OCI-LY7 (cell line): Measurements from ENCODE around the gene FOS. TPM values are rescaled to one million over a fixed set of nuclear protein-coding genes. Genes with fewer than 3 reads are reported as not detected.
"Not testable (repeated sequence)": the region's sequence is repeated elsewhere in the genome, so short reads cannot be mapped to it uniquely, and the experiment has no call there.

Experiments used
- BruUV-seq: library from RNA; stranded (reverse); fragments of 400-500 nt; replicated peaks from 2 replicates; lab custom pipeline; 2021; lab: Mats Ljungman, UMichigan
- CTCF ChIA-PET: fragments of 300-600 bp; sonication (Branson Sonifier 250); formaldehyde crosslinking; loops from one replicate; lab custom pipeline; 2022; ENCODE audit warnings: antibody characterized with exemption; ENCODE audit not compliant: unreplicated experiment; lab: Charles Lee
- POLR2A ChIA-PET: fragments of 300-600 bp; sonication (Branson Sonifier 250); formaldehyde crosslinking; loops from one replicate; lab custom pipeline; 2022; ENCODE audit warnings: antibody characterized with exemption; lab: Charles Lee
- DNase-seq: peaks from one replicate; pipeline ENCODE4 v3.0.0-alpha.2; 2015; ENCODE audit warnings: low spot score
- H2AFZ ChIP-seq: fragments of 200-600 bp; sonication (generic), shearing (Covaris generic); 2 replicates; pipeline ENCODE4 v1.6.1; 2014; ENCODE audit warnings: mild to moderate bottlenecking, antibody characterized with exemption, low read length, moderate library complexity
- H3K27ac ChIP-seq: fragments of 200-600 bp; sonication (generic); 2 replicates; pipeline ENCODE4 v1.5.1; 2014; ENCODE audit warnings: mixed run types, low read depth, mild to moderate bottlenecking, moderate library complexity, low read length, inconsistent platforms; ENCODE audit not compliant: poor library complexity, severe bottlenecking
- H3K36me3 ChIP-seq: fragments of 200-600 bp; sonication (generic); 2 replicates; pipeline ENCODE4 v1.6.1; 2014; ENCODE audit warnings: mild to moderate bottlenecking, antibody characterized with exemption, low read length, moderate library complexity, mixed read lengths; ENCODE audit not compliant: insufficient read depth
- H3K4me1 ChIP-seq: fragments of 200-600 bp; sonication (generic); 2 replicates; pipeline ENCODE4 v1.5.1; 2014; ENCODE audit warnings: mild to moderate bottlenecking, low read length; ENCODE audit not compliant: insufficient read depth, poor library complexity, severe bottlenecking
- H3K4me2 ChIP-seq: fragments of 200-600 bp; sonication (generic); 2 replicates; pipeline ENCODE4 v1.6.1; 2014; ENCODE audit warnings: mild to moderate bottlenecking, low read length
- H3K4me3 ChIP-seq: fragments of 200-600 bp; sonication (generic); 2 replicates; pipeline ENCODE4 v1.5.1; 2014; ENCODE audit warnings: mild to moderate bottlenecking, low read depth, low read length; ENCODE audit not compliant: poor library complexity, severe bottlenecking
- H3K79me2 ChIP-seq: fragments of 200-600 bp; sonication (generic); 2 replicates; pipeline ENCODE4 v1.6.1; 2016; ENCODE audit warnings: low read depth, mild to moderate bottlenecking, low read length, moderate library complexity, mixed read lengths; ENCODE audit not compliant: insufficient read depth
- H3K9me2 ChIP-seq: fragments of 200-600 bp; sonication (generic); 2 replicates; pipeline ENCODE4 v1.6.1; 2016; ENCODE audit warnings: mild to moderate bottlenecking, low read length, mixed read lengths; ENCODE audit not compliant: insufficient read depth
- H3K9me3 ChIP-seq: fragments of 200-600 bp; sonication (generic); 2 replicates; pipeline ENCODE4 v1.6.1; 2014; ENCODE audit warnings: mild to moderate bottlenecking, mixed run types, low read length, mixed read lengths
- H4K20me1 ChIP-seq: fragments of 200-600 bp; sonication (generic); 2 replicates; pipeline ENCODE4 v1.6.1; 2014; ENCODE audit warnings: mild to moderate bottlenecking, antibody characterized with exemption, low read length, moderate library complexity, mixed read lengths; ENCODE audit not compliant: insufficient read depth
- EZH2phosphoT487 ChIP-seq: fragments of 200-600 bp; sonication (generic); IDR thresholded peaks from 2 replicates; pipeline ENCODE4 v1.6.1; 2018; ENCODE audit warnings: low read depth, borderline replicate concordance, mild to moderate bottlenecking, mixed run types, antibody characterized with exemption, low read length, moderate library complexity, mixed read lengths
- intact Hi-C: fragments of 100-400 bp; cut with micrococcal nuclease; formaldehyde crosslinking; loops from one replicate; pipeline ENCODE4 v1.10.0; 2022; ENCODE audit not compliant: unreplicated experiment
- total RNA-seq, 2 experiments: library from RNA; depleted of rRNA in 1 of 2; stranded (reverse); fragments of >200 nt in 1 of 2; shearing (Covaris generic) in 1 of 2; gene quantifications; 2 replicates each; pipeline ENCODE4 v1.2.3, GENCODE V29; 2014 to 2022
- TF ChIP-seq, protein P1 (sequence below): fragments of 200-600 bp; sonication (generic); conservative IDR thresholded peaks from 2 replicates; pipeline ENCODE4 v1.5.1; 2014; ENCODE audit warnings: mild to moderate bottlenecking, antibody characterized with exemption, low read length, moderate library complexity, mixed read lengths

FOS gene
- total RNA-seq, 2 experiments from 2014 or later = 3.3 to 16.9 TPM

DNA sequence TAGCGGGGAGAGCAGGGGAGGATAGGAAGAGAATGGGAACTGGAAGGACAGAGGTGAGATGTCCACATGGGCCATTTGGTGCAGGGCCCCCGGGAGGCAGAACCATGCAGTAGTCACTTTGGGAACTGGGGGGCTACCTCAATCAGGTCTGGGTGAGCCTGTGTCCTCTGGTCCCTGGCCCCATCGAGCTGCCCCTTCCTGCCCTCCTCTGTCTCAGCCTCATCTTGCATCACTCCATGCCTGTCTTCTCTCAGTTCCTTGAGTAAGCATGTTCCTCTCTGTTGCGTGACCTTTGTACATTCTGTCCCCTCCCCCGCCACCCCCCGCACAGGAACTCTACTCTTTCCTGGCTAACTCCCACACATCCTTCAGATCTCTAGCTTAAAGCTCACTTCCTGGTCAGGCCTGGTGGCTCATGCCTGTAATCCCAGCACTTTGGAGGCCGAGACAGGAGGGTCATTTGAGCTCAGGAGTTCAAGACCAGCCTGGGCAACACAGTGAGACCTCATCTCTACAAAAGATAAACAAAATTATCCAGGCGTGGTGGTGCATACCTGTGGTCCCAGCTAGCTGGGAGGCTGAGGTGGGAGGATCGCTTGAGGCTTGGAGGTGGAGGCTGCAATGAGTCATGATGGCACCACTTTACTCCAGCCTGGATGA lies 23.2 kb downstream of the FOS start:
- Histone ChIP-seq H3K27ac (no peak overlapping the region), H3K4me3 (no peak overlapping the region), H3K9me2 (no peaks in the 10 kb centered on the region), H3K4me1 (peaks cover 9% of the 10 kb centered on the region), H3K9me3 (no peaks in the 10 kb centered on the region), H3K36me3 (no peaks in the 10 kb centered on the region), H3K4me2 (0 out of 2 replicates have a peak overlapping the region, but pooled peaks have one; percentile 3), H3K79me2 (no peaks in the 10 kb centered on the region), H2AFZ (peak overlapping the region; percentile 26; the same call in 1 of the 2 replicates), H4K20me1 (no peaks in the 10 kb centered on the region)
- TF ChIP-seq EZH2phosphoT487 = no peak
- TF ChIP-seq, protein P1, sequence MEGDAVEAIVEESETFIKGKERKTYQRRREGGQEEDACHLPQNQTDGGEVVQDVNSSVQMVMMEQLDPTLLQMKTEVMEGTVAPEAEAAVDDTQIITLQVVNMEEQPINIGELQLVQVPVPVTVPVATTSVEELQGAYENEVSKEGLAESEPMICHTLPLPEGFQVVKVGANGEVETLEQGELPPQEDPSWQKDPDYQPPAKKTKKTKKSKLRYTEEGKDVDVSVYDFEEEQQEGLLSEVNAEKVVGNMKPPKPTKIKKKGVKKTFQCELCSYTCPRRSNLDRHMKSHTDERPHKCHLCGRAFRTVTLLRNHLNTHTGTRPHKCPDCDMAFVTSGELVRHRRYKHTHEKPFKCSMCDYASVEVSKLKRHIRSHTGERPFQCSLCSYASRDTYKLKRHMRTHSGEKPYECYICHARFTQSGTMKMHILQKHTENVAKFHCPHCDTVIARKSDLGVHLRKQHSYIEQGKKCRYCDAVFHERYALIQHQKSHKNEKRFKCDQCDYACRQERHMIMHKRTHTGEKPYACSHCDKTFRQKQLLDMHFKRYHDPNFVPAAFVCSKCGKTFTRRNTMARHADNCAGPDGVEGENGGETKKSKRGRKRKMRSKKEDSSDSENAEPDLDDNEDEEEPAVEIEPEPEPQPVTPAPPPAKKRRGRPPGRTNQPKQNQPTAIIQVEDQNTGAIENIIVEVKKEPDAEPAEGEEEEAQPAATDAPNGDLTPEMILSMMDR = no peak
- ChIA-PET POLR2A (interaction anchor here (0.6 to 1.5 kb wide), 8 partner anchors 20 to 241 kb away, joined by 3 to 5 read pairs (median 4); no protein-coding TSS in a partner anchor), CTCF (interaction anchor here (0.6 kb wide), 1 partner anchor 81 kb away, joined by 6 read pairs; no protein-coding TSS in a partner anchor)
- intact Hi-C loops = loop anchor here (5.0 to 10.0 kb wide), 3 partner anchors 237 to 437 kb away; partner anchors contain the start of genes ACYP1 and ZC2HC1C
- no peak for DNase-seq
- no TSS peak for BruUV-seq

DNA sequence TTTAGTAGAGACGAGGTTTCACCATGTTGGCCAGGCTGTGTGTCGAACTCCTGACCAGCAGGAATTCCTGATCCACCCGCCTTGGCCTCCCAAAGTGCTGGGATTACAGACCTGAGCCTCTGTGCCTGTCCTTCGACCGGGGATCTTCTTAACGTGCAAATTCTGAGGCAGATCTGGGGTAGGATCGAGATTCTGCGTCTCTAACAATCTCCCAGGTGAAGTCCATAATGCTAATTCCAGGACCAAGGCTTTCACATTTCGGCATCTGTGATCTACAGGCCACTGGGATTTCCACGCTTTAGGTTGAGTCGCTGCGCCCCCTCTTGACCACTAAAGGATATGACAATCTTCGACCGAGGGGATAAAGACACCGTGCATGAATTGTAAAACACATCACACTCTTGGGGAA lies 24.8 kb downstream of the FOS start:
- ChIA-PET POLR2A (interaction anchor here (0.6 to 0.7 kb wide), 4 partner anchors 10 to 133 kb away, joined by 3 read pairs; no protein-coding TSS in a partner anchor), CTCF (interaction anchor here (0.6 kb wide), 1 partner anchor 175 kb away, joined by 3 read pairs; no protein-coding TSS in a partner anchor)
- DNase-seq = peak; percentile 80
- no peak overlapping the region for H2AFZ ChIP-seq
- TF ChIP-seq, protein P1 = peak; percentile 94
- TF ChIP-seq EZH2phosphoT487 = no peak
- intact Hi-C loops = loop anchor here (1.0 to 10.0 kb wide), 4 partner anchors 171 to 439 kb away; partner anchors contain the start of genes ACYP1 and ZC2HC1C
- no peak overlapping the region; the same call in 1 of the 2 replicates for H3K4me2 ChIP-seq
- H3K27ac ChIP-seq = no peak overlapping the region
- H4K20me1 ChIP-seq = no peaks in the 10 kb centered on the region
- H3K36me3 ChIP-seq = no peaks in the 10 kb centered on the region
- peaks cover 24% of the 10 kb centered on the region for H3K4me1 ChIP-seq
- no peak overlapping the region for H3K4me3 ChIP-seq
- H3K79me2 ChIP-seq = no peaks in the 10 kb centered on the region
- H3K9me3 ChIP-seq = no peaks in the 10 kb centered on the region
- BruUV-seq = no TSS peak
- H3K9me2 ChIP-seq = no peaks in the 10 kb centered on the region

- not testable (repeated sequence) for H3K27ac ChIP-seq, H3K4me3 ChIP-seq, H3K4me2 ChIP-seq, H2AFZ ChIP-seq, H4K20me1 ChIP-seq, H3K9me2 ChIP-seq, H3K79me2 ChIP-seq, H3K9me3 ChIP-seq, BruUV-seq, DNase-seq, H3K36me3 ChIP-seq
- CTCF ChIA-PET = interaction anchor here (1.5 kb wide), 1 partner anchor 181 kb away, joined by 6 read pairs; no protein-coding TSS in a partner anchor
- POLR2A ChIA-PET = interaction anchor here (0.6 kb wide), 1 partner anchor 33 kb away, joined by 3 read pairs; no protein-coding TSS in a partner anchor
- peaks cover 25% of the 10 kb centered on the region for H3K4me1 ChIP-seq
- intact Hi-C loops = loop anchor here (5.0 to 10.0 kb wide), 4 partner anchors 131 to 442 kb away; partner anchors contain the start of genes ACYP1 and ZC2HC1C
Observed at GRCh38 chr14:75306410-75306809, 27.8 kb downstream of the FOS start.
